Subcutaneous adipose tissue (tissue), 4 donors: ENCODE measurements around the gene SLC47A2. TPM values are rescaled to one million over a fixed set of nuclear protein-coding genes. Genes with fewer than 3 reads are reported as not detected.

Source experiments
- CTCF ChIP-seq: fragments of 450-650 bp; IDR thresholded peaks from one replicate; pipeline ENCODE4 v1.5.1; 2016; ENCODE audit warnings: low read depth, mild to moderate bottlenecking, control low read depth, antibody characterized with exemption, moderate library complexity
- total RNA-seq, 4 donors: library from RNA; depleted of rRNA; stranded (reverse); fragments of >200 nt; gene quantifications; one replicate each; pipeline ENCODE4 v1.1.0, GENCODE V29; 2016

The SLC47A2 gene
- total RNA-seq, 4 donors from 2014 or later = not detected

DNA sequence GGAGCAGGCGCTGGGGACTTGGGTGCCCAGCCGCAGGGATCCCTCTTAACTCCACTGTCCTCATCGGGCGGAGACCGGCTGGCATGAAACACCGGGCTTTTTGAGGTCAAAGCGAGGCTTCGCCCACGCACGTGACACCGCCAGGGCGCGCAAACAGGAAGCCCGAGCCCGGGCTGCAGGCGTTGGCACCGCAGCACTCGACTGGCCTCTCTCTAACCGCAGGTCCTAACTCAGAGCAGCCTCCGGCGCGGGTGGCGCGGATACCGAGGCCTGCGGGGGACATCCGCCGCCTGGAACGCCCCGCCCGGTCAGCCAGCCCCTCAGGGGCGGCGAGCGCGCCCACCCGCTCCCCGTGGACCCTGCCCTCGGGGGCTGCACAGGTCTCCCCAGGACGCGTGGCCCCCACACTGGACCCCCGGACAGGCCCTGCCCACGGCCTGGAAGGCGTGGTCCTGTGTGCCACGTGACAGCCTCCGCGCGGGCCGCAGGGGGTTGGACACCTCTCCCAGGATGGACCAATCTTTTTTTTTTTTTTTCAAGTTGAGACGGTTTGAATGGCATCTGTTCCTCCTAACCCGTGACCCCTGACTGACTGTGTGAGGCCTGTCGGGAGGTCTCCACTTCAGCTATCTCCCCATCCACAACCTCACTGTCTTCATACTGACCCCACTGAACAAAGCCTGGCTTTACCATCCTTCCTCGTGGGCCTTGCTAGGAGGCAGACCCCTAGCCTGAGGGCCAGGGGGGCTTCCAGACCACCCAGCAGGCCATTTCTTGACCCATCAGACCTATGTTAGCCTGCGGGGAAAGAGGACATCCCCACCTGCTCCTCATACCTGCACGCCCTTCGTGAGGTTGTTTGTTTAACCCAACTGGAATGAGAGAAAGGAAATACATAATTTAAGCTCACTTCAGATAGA lies 8.4 kb upstream of the SLC47A2 start:
- no peak for TF ChIP-seq CTCF

DNA sequence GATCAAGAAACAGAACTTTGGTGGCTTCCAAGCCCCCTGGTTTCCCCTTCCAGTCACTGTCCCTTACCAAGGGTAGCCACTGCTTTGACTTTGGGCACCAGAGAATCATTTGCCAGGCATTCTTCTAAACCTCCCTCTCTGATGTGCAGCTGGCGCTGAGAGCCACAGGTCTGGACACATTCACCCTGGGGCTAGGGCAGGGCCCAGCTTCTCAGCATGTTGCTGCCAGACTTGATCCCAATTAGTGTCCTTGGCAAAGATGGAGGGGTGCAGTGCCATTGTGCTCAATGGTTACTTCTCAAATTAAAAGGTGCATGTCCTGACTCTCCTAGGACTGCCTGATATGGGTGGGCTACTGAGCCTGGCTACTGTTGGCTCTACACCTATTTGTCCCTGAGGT lies 7.6 kb upstream of the SLC47A2 start:
- no peak for TF ChIP-seq CTCF

- TF ChIP-seq CTCF = no peak
These were observed 4.4 kb upstream of the SLC47A2 start for GRCh38 chr17:19720631-19721426.

GRCh38 chr17:19720210-19720475 lies 3.8 kb upstream of the SLC47A2 start:
- TF ChIP-seq CTCF = no peak

DNA sequence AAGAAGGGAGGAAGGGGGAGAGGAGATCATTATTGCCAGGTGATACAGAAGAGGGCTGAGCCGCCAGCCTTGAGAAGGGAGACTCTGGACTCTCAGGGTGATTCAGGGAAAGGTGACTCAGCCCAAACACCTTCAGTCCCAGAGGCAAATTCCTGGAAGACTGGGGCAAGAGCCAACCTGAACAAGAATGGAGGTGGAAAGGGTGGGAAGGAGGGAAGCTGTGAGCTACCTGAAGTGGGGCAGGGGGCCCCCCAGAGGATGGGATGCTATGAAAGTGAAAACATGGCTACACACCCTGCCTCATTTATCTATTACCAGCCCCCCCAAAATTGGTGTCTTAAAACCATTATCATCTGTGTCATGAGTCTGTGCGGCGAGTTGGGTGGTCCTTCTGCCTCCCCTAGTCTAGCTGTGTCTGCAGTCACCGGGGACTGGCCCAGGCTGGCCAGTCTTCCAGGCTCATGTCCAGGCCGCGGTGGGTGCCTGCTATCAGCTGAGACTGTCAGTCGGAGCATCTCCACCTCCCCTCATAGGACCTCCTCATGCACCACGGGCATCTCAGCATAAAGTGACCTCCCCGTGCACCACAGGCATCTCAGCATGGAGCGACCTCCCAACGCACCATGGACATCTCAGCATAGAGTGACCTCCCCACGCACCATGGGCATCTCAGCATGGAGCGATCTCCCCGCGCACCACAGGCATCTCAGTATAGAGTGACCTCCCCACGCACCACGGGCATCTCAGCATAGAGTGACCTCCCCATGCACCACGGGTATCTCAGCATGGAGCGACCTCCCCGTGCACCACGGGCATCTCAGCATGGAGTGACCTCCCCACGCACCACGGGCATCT lies 3.2 kb upstream of the SLC47A2 start:
- TF ChIP-seq CTCF = no peak

- TF ChIP-seq CTCF = no peak
These were observed 2.4 kb upstream of the SLC47A2 start for GRCh38 chr17:19718613-19719354.
